Smooth muscle cell (in vitro differentiated cells): Measurements from ENCODE around the gene TTC23. TPM values are rescaled to one million over a fixed set of nuclear protein-coding genes. Genes with fewer than 3 reads are reported as not detected.
"Not testable (repeated sequence)": the region's sequence is repeated elsewhere in the genome, so short reads cannot be mapped to it uniquely, and the experiment has no call there.

Source experiments
- DNase-seq: peaks from one replicate; lab custom pipeline; 2025; ENCODE audit not compliant: unreplicated experiment; lab: John Stamatoyannopoulos, UW
- H2AFZ ChIP-seq: fragments of 200-600 bp; sonication (generic); 2 replicates; pipeline ENCODE4 v1.6.0; 2016; ENCODE audit warnings: antibody characterized with exemption, low read depth, mild to moderate bottlenecking
- H3F3A ChIP-seq: fragments of 200-600 bp; sonication (generic); 2 replicates; pipeline ENCODE4 v1.6.0; 2017; ENCODE audit warnings: antibody characterized with exemption, low read depth
- H3K27ac ChIP-seq: fragments of 200-600 bp; sonication (generic); 2 replicates; pipeline ENCODE4 v1.5.1; 2016; ENCODE audit warnings: low read depth, mild to moderate bottlenecking
- H3K27me3 ChIP-seq: fragments of 200-600 bp; sonication (generic); 2 replicates; pipeline ENCODE4 v1.6.1; 2016; ENCODE audit warnings: low read depth, mild to moderate bottlenecking
- H3K36me3 ChIP-seq: fragments of 200-600 bp; sonication (generic); 2 replicates; pipeline ENCODE4 v1.5.1; 2016; ENCODE audit warnings: low read depth
- H3K4me1 ChIP-seq: fragments of 200-600 bp; sonication (generic); 2 replicates; pipeline ENCODE4 v1.5.1; 2016; ENCODE audit warnings: low read depth
- H3K4me2 ChIP-seq: fragments of 200-600 bp; sonication (generic); 2 replicates; pipeline ENCODE4 v1.6.0; 2016; ENCODE audit warnings: mild to moderate bottlenecking
- H3K4me3 ChIP-seq: fragments of 200-600 bp; sonication (generic); 2 replicates; pipeline ENCODE4 v1.5.1; 2016; ENCODE audit warnings: mild to moderate bottlenecking
- H3K79me2 ChIP-seq: fragments of 200-600 bp; sonication (generic); 2 replicates; pipeline ENCODE4 v1.6.0; 2016; ENCODE audit warnings: low read depth, mild to moderate bottlenecking
- H3K9ac ChIP-seq: fragments of 200-600 bp; sonication (generic); 2 replicates; pipeline ENCODE4 v1.6.0; 2016; ENCODE audit warnings: low read depth
- H3K9me3 ChIP-seq: fragments of 200-600 bp; sonication (generic); replicated peaks from 2 replicates; pipeline ENCODE4 v1.5.1; 2016; ENCODE audit warnings: low read depth
- H4K20me1 ChIP-seq: fragments of 200-600 bp; sonication (generic); 2 replicates; pipeline ENCODE4 v1.6.0; 2016; ENCODE audit warnings: low read depth
- WGBS: methylation state at CpG from one replicate; pipeline ENCODE4 v1.1.7; 2016; ENCODE audit warnings: low lambda C conversion rate; 5-methylcytosine and 5-hydroxymethylcytosine counted together
- polyA plus RNA-seq: library from polyadenylated mRNA; unstranded; fragments of >200 nt; fragmentation: Nextera tagmentation; extraction: Ambion mirVana; gene quantifications from 2 replicates; pipeline ENCODE4 v1.2.1, GENCODE V29; 2016
- total RNA-seq: library from RNA; depleted of rRNA; stranded (reverse); fragments of >200 nt; gene quantifications from 2 replicates; pipeline ENCODE4 v1.2.3, GENCODE V29; 2014
- TF ChIP-seq, protein P1 (sequence below): fragments of 200-600 bp; sonication (generic); IDR thresholded peaks from 2 replicates; pipeline ENCODE4 v1.5.1; 2017; ENCODE audit warnings: borderline replicate concordance, mild to moderate bottlenecking, antibody characterized with exemption; ENCODE audit not compliant: insufficient read depth, poor library complexity, severe bottlenecking

The TTC23 gene
- total and polyA plus RNA-seq, 2 experiments from 2014 or later, result 25.0 to 45.4 TPM

DNA sequence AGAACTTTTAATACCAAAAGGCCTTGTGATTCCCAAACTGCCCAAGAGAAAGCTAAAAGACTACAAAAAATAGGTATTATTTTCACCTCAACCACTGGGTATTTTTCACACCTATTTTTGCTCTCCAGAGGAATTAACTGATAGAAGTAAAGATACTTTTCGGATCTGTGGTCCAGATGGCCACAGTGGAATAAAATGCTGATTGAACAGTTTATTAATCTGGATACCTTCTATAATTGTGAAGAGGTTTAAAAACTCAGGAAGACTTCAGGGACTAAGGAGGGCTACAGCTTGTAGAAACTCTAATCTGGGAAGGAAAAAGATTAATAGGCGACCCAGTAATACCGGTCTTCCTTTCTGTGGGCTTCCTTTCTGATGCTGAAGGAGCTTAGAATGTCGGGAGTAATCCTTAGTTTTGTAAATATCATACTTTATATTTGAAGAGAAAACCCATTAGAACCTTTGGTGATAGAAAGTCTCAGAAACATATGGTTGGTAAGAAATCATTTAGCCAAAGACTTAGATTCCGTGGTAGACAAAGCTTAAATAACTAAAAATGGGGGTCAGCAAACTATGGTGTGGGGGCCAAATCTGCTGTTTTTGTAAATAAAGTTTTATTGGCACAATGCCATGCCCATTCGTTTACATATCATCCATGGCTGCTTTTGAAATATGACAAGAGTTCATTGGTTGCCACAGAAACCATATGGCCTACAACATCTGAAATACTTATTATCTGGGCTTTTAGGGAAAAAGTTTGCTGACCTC lies 47.8 kb downstream of the TTC23 start:
- H3K9ac ChIP-seq, result no peak overlapping the region
- TF ChIP-seq, protein P1, sequence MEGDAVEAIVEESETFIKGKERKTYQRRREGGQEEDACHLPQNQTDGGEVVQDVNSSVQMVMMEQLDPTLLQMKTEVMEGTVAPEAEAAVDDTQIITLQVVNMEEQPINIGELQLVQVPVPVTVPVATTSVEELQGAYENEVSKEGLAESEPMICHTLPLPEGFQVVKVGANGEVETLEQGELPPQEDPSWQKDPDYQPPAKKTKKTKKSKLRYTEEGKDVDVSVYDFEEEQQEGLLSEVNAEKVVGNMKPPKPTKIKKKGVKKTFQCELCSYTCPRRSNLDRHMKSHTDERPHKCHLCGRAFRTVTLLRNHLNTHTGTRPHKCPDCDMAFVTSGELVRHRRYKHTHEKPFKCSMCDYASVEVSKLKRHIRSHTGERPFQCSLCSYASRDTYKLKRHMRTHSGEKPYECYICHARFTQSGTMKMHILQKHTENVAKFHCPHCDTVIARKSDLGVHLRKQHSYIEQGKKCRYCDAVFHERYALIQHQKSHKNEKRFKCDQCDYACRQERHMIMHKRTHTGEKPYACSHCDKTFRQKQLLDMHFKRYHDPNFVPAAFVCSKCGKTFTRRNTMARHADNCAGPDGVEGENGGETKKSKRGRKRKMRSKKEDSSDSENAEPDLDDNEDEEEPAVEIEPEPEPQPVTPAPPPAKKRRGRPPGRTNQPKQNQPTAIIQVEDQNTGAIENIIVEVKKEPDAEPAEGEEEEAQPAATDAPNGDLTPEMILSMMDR, result no peak
- no peaks in the 10 kb centered on the region for H3F3A ChIP-seq
- H4K20me1 ChIP-seq, result no peaks in the 10 kb centered on the region
- no peak overlapping the region for H3K27ac ChIP-seq
- no peaks in the 10 kb centered on the region for H3K27me3 ChIP-seq
- H3K4me2 ChIP-seq, result no peak overlapping the region
- H2AFZ ChIP-seq, result no peak overlapping the region
- H3K4me3 ChIP-seq, result no peak overlapping the region
- DNase-seq, result no peak
- H3K9me3 ChIP-seq, result no peaks in the 10 kb centered on the region
- H3K4me1 ChIP-seq, result no peaks in the 10 kb centered on the region
- H3K36me3 ChIP-seq, result peaks cover 20% of the 10 kb centered on the region
- 85% methylated on average over 6 of the region's 6 CpGs for WGBS
- H3K79me2 ChIP-seq, result no peaks in the 10 kb centered on the region

DNA sequence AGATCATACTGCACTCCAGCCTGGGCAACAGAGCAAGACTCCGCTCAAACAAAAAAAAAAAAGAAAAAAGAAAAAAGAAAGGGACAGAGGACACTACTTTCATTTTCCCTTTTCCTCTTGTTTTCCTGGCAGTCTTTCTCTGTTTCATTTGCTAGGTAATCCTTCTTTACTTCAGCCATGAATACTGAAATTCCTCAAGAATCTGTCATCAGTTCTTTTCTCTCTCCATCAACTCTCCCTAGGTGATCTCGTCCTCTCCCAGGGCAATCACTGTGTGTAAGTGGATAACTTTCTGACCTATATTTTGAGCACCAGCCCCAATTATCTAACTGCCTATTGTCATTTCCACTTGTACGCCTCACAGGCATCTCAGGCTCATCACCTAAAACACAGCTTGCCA lies 51.5 kb downstream of the TTC23 start:
- Histone ChIP-seq H3K36me3 (peaks cover 8% of the 10 kb centered on the region), H2AFZ (no peak overlapping the region), H3K27ac (no peak overlapping the region), H3K9ac (no peak overlapping the region), H3F3A (no peaks in the 10 kb centered on the region), H3K4me1 (no peaks in the 10 kb centered on the region), H3K9me3 (no peaks in the 10 kb centered on the region), H3K4me3 (no peak overlapping the region), H3K79me2 (no peaks in the 10 kb centered on the region), H3K4me2 (no peak overlapping the region), H4K20me1 (no peaks in the 10 kb centered on the region), H3K27me3 (no peaks in the 10 kb centered on the region)
- WGBS, result 90% methylated on average over 3 of the region's 3 CpGs
- TF ChIP-seq, protein P1, result no peak
- no peak for DNase-seq

DNA sequence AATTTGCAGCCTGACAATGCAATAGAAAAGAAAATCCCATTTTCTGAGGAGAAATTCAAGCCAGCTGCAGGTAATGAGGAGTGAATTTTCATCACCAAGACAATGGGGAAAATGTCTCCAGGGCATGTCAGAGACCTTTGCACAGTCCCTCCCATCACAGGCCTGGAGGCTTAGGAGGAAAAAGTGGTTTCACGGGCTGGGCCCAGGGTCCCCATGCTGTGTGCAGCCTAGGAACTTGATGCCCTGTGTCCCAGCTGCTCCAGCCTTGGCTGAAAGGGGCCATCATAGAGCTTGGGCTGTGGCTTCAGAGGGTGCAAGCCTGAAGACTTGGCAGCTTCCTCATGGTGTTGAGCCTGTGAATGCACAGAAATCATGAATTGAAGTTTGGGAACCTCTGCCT lies 57.2 kb downstream of the TTC23 start:
- H3K4me2 ChIP-seq, H2AFZ ChIP-seq, H3F3A ChIP-seq, H3K27ac ChIP-seq, H4K20me1 ChIP-seq, H3K36me3 ChIP-seq, H3K9ac ChIP-seq, H3K4me3 ChIP-seq, H3K9me3 ChIP-seq, H3K27me3 ChIP-seq, DNase-seq, H3K79me2 ChIP-seq, H3K4me1 ChIP-seq: not testable (repeated sequence)
- WGBS, result 100% methylated on average over 1 of the region's 1 CpG

DNA sequence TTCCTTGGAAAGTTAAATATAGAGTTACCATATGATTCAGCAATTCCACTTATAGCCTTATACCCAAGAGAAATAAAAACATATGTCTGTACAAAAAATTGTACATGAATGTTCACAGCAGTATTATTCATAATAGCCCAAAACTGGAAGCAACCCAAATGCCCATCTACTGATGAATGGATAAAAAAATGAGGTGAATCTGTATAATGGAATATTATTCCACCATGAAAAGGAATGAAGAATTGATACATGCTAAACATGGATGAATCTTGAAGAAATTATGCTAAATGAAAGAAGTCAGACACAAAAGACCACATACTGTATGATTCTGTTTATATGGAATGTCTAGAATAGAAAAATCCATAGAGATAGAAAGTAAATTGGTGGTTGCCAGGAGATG lies 61.4 kb downstream of the TTC23 start:
- Histone ChIP-seq H3K27ac (no peak overlapping the region), H3K4me2 (no peak overlapping the region), H3K9me3 (no peaks in the 10 kb centered on the region), H3K4me1 (no peaks in the 10 kb centered on the region), H3K79me2 (no peaks in the 10 kb centered on the region), H3K27me3 (no peaks in the 10 kb centered on the region), H2AFZ (no peak overlapping the region), H3K9ac (no peak overlapping the region), H4K20me1 (no peaks in the 10 kb centered on the region), H3K36me3 (peaks cover 4% of the 10 kb centered on the region), H3K4me3 (no peak overlapping the region), H3F3A (no peaks in the 10 kb centered on the region)
- DNase-seq, result no peak
- TF ChIP-seq, protein P1, result no peak
